Neural crest cell (in vitro differentiated cells): ENCODE measurements around the gene LUC7L2. TPM values are rescaled to one million over a fixed set of nuclear protein-coding genes. Genes with fewer than 3 reads are reported as not detected.
"Not testable (repeated sequence)": the region's sequence is repeated elsewhere in the genome, so short reads cannot be mapped to it uniquely, and the experiment has no call there.

Experiments
- DNase-seq: peaks from one replicate; pipeline ENCODE4 v3.0.0; 2021; ENCODE audit warnings: low read depth, mixed read lengths, low spot score
- H3K27ac Mint-ChIP-seq: one replicate; pipeline ENCODE4 v1.8.0; 2021; ENCODE audit warnings: mild to moderate bottlenecking, mixed read lengths; ENCODE audit not compliant: unreplicated experiment
- H3K27me3 Mint-ChIP-seq: 2 replicates; pipeline ENCODE4 v1.8.0; 2021; ENCODE audit warnings: low read depth, mild to moderate bottlenecking, mixed read lengths
- H3K36me3 Mint-ChIP-seq: 2 replicates; pipeline ENCODE4 v1.8.0; 2021; ENCODE audit warnings: low read depth, mild to moderate bottlenecking, mixed read lengths
- H3K4me1 Mint-ChIP-seq: 2 replicates; pipeline ENCODE4 v1.8.0; 2021; ENCODE audit warnings: mixed read lengths
- H3K4me3 Mint-ChIP-seq: one replicate; pipeline ENCODE4 v1.8.0; 2021; ENCODE audit warnings: mild to moderate bottlenecking, mixed read lengths
- H3K9me3 Mint-ChIP-seq: 2 replicates; pipeline ENCODE4 v1.8.0; 2021; ENCODE audit warnings: mixed read lengths
- total RNA-seq: library from RNA; stranded (reverse); gene quantifications from 2 replicates; pipeline ENCODE4 v1.2.1, GENCODE V29; 2021
- TF ChIP-seq, protein P1 (sequence below): fragments of 200-600 bp; sonication (generic); conservative IDR thresholded peaks from 2 replicates; pipeline ENCODE4 v1.5.0; 2021; ENCODE audit warnings: antibody characterized with exemption, mild to moderate bottlenecking

The LUC7L2 gene
- total RNA-seq, 1 donor from 2014 or later = 102 TPM

DNA sequence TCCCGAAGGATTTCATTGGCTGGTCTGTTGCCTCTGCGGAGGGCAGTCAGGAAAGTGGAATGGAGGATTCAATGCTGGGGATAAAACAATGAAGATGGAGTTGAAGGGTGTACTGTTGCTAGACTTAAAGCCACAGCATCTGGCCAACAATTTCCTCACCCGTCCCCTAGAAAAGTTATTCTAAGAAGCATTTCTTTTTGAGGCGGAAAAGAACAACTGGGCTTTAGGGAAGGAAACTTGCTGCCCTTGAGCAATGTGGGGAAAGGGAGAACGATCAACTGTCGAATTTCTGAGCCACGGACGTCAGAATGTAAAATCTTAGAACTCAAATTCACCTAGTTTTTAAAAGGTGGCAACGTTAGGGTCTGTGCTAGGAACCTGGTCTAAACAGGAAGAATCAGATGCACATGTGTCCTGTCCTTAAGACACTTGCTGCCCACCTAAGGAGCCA lies 17.9 kb upstream of the LUC7L2 start:
- TF ChIP-seq, protein P1, sequence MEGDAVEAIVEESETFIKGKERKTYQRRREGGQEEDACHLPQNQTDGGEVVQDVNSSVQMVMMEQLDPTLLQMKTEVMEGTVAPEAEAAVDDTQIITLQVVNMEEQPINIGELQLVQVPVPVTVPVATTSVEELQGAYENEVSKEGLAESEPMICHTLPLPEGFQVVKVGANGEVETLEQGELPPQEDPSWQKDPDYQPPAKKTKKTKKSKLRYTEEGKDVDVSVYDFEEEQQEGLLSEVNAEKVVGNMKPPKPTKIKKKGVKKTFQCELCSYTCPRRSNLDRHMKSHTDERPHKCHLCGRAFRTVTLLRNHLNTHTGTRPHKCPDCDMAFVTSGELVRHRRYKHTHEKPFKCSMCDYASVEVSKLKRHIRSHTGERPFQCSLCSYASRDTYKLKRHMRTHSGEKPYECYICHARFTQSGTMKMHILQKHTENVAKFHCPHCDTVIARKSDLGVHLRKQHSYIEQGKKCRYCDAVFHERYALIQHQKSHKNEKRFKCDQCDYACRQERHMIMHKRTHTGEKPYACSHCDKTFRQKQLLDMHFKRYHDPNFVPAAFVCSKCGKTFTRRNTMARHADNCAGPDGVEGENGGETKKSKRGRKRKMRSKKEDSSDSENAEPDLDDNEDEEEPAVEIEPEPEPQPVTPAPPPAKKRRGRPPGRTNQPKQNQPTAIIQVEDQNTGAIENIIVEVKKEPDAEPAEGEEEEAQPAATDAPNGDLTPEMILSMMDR = no peak
- Mint-ChIP-seq H3K27me3 (peaks cover 22% of the 10 kb centered on the region), H3K4me1 (peaks cover 36% of the 10 kb centered on the region), H3K9me3 (peaks cover 9% of the 10 kb centered on the region), H3K27ac (peak overlapping the region; percentile 100), H3K36me3 (peaks cover 27% of the 10 kb centered on the region), H3K4me3 (peak overlapping the region; percentile 97)
- no peak for DNase-seq

DNA sequence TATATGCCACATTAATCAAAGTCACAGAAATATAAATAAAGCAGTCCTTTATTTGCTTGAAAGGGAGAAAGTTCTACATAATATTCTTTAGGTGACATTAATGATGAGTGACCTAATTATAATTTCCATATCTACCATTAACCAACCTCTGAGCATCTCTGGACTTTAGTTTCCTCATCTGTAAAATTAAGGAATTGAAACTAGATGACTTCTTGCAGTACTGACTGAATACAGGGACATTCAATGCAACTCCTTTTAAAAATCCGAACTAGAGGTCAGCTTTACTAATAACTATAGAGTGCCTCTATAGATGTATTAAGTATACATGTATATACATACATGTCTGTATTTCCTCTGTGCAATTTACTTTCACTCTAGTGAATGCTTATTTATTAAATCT lies 14.7 kb upstream of the LUC7L2 start:
- H3K27me3 Mint-ChIP-seq = peaks cover 15% of the 10 kb centered on the region
- peaks cover 30% of the 10 kb centered on the region for H3K4me1 Mint-ChIP-seq
- TF ChIP-seq, protein P1 = no peak
- no peak for DNase-seq
- no peak overlapping the region for H3K27ac Mint-ChIP-seq
- H3K9me3 Mint-ChIP-seq = peaks cover 4% of the 10 kb centered on the region
- H3K4me3 Mint-ChIP-seq = peak overlapping the region; percentile 77
- H3K36me3 Mint-ChIP-seq = peaks cover 28% of the 10 kb centered on the region

DNA sequence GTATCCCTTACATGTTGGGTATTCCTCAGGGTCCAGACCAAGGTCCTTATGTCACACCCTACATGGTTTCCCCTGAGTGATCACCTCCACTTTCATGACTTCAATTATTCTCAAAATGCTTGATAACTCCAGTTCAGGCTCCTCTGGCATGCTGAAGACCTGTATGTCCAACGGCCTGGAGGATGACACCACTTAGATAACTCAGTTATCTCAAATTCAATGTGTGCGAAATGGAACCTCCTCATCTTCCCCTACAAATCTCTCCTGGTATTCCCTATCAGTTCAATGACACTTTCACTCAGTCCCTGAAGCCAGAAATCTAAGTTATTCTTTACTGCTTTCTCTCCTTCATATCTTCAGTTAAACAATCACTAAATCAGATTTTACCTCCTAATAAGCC lies 8.7 kb upstream of the LUC7L2 start:
- H3K4me1 Mint-ChIP-seq = no peaks in the 10 kb centered on the region
- H3K9me3 Mint-ChIP-seq = no peaks in the 10 kb centered on the region

DNA sequence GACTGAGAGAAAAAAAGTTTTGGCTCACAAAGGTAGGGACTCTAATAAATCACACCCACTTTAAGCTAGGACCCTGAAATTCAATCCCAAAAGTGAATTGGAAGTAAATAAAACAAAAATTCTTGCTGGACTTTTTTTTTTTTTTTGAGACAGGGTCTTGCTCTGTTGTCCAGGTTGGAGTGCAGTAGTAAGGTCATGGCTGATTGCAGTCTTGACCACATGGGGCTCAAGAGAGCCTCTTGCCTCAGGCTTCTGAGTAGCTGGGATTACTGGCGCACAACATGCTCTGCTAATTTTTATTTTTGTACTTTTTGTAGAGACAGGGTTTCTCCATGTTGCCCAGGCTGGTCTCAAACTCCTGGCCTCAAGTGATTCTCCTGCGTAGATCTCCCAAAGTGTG lies 5.0 kb upstream of the LUC7L2 start:
- no peaks in the 10 kb centered on the region for H3K9me3 Mint-ChIP-seq

More for the DNA sequence above, 8.7 kb upstream of the LUC7L2 start:
- peak overlapping the region; percentile 7 for H3K27ac Mint-ChIP-seq
- no peaks in the 10 kb centered on the region for H3K27me3 Mint-ChIP-seq
- peaks cover 13% of the 10 kb centered on the region for H3K36me3 Mint-ChIP-seq
- TF ChIP-seq, protein P1 = no peak
- no peak overlapping the region for H3K4me3 Mint-ChIP-seq
- no peak for DNase-seq

DNA sequence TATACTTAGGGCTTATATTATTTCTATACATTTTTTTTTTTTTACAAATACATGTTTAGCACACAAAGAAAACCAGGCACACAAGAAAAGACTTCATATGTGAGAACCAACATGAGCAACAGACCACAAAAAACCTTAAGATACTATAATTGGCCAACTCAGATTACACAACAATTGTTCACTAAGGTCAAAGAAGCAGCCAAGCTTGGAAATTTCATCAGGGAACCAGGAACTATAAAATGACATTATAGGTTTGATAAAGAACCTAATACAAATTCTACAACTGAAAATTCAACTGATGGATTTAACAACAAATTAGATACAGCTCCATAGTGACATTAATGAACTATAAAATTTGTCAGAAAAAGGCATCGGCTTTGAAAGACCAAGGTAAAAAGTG lies 4.4 kb upstream of the LUC7L2 start:
- H3K27me3 Mint-ChIP-seq = no peaks in the 10 kb centered on the region
- peaks cover 13% of the 10 kb centered on the region for H3K4me1 Mint-ChIP-seq
- peaks cover 11% of the 10 kb centered on the region for H3K36me3 Mint-ChIP-seq
- DNase-seq = no peak
- TF ChIP-seq, protein P1 = no peak
- no peak overlapping the region for H3K27ac Mint-ChIP-seq
- H3K9me3 Mint-ChIP-seq = no peaks in the 10 kb centered on the region
- H3K4me3 Mint-ChIP-seq = peak overlapping the region; percentile 9

More for the DNA sequence above, 5.0 kb upstream of the LUC7L2 start:
- DNase-seq = no peak
- Mint-ChIP-seq H3K4me1 (peaks cover 13% of the 10 kb centered on the region), H3K36me3 (peaks cover 12% of the 10 kb centered on the region), H3K27me3 (no peaks in the 10 kb centered on the region), H3K4me3 (no peak overlapping the region), H3K27ac (no peak overlapping the region)
- TF ChIP-seq, protein P1 = no peak

DNA sequence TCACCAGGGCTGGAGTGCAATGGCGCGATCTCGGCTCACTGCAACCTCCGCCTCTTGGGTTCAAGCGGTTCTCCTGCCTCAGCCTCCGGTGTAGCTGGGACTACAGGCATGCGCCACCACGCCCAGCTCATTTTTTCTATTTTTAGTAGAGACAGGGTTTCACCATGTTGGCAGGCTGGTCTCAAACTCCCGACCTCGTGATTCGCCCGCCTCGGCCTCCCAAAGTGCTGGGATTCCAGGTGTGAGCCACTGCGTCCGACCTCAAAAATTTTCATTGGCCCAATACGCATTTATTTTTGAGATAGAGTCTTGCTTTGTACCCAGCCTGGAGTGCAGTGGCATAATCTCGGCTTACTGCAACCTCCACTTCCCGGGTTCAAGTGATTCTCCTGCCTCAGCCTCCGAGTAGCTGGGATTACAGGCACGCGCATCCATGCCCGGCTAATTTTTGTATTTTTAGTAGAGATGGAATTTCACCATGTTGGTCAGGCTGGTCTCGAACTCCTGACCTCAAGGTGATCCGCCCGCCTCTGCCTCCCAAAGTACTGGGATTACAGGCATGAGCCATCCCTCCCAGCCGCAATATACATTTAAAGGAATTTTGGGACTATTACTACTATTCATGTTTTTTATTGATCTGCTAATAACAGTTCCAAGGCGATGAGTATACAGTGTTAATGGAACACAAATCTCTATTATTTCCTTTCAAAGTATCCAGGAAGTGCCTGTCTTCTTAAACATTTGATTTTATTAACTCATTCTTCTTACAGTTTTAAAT lies 1.8 kb upstream of the LUC7L2 start:
- not testable (repeated sequence) for H3K27me3 Mint-ChIP-seq, DNase-seq, H3K27ac Mint-ChIP-seq, H3K36me3 Mint-ChIP-seq, H3K9me3 Mint-ChIP-seq
- Mint-ChIP-seq H3K4me3 (peak overlapping the region; percentile 98), H3K4me1 (peaks cover 38% of the 10 kb centered on the region)
